H1 (cell line): ENCODE results near the gene RPSA. TPM values are rescaled to one million over a fixed set of nuclear protein-coding genes. Genes with fewer than 3 reads are reported as not detected.

Experiments used
- CTCF ChIA-PET: fragments of 300-600 bp; sonication (Branson Sonifier 250); formaldehyde crosslinking; loops from one replicate; lab custom pipeline; 2021; ENCODE audit not compliant: partially characterized antibody; lab: Charles Lee
- POLR2A ChIA-PET: fragments of 300-600 bp; sonication (Branson Sonifier 250); formaldehyde crosslinking; loops from one replicate; lab custom pipeline; 2021; ENCODE audit warnings: inconsistent platforms; ENCODE audit not compliant: partially characterized antibody; lab: Charles Lee
- DNase-seq, 2 experiments: peaks; one replicate each; pipeline versions ENCODE4 v3.0.0 to v3.0.0-alpha.2; 2010 to 2022; ENCODE audit warnings: low spot score in 2 of 2, low read depth in 1 of 2, mixed read lengths in 1 of 2
- FAIRE-seq: peaks from 2 replicates; lab custom pipeline; 2011; peaks lifted over from hg19 to GRCh38; lab: Jason Lieb, UNC
- H2AFZ ChIP-seq: 2 replicates; pipeline ENCODE4 v1.8.1; 2012; ENCODE audit warnings: low read length, inconsistent platforms
- H2AK5ac ChIP-seq: 2 replicates; pipeline ENCODE4 v1.6.1; 2013; ENCODE audit warnings: low read depth, low read length
- H2BK120ac ChIP-seq: replicated peaks from 2 replicates; pipeline ENCODE3; 2013; ENCODE audit warnings: low read depth, low read length, inconsistent platforms
- H2BK12ac ChIP-seq: 2 replicates; pipeline ENCODE4 v1.6.1; 2013; ENCODE audit warnings: low read depth, low read length
- H2BK15ac ChIP-seq: 2 replicates; pipeline ENCODE4 v1.6.1; 2013; ENCODE audit warnings: low read length
- H2BK20ac ChIP-seq: 2 replicates; pipeline ENCODE4 v1.6.1; 2013; ENCODE audit warnings: low read length
- H2BK5ac ChIP-seq: 2 replicates; pipeline ENCODE4 v1.6.1; 2013; ENCODE audit warnings: low read depth, low read length
- H3K14ac ChIP-seq: 2 replicates; pipeline ENCODE4 v1.6.1; 2013; ENCODE audit warnings: inconsistent platforms; ENCODE audit not compliant: insufficient read length
- H3K18ac ChIP-seq: 2 replicates; pipeline ENCODE4 v1.6.1; 2013; ENCODE audit warnings: low read length; ENCODE audit errors: extremely low read depth
- H3K23ac ChIP-seq: 2 replicates; pipeline ENCODE4 v1.6.1; 2013; ENCODE audit warnings: inconsistent platforms; ENCODE audit not compliant: insufficient read length
- H3K23me2 ChIP-seq: 2 replicates; pipeline ENCODE4 v1.6.1; 2013; ENCODE audit warnings: low read depth, low read length
- H3K27ac ChIP-seq: 2 replicates; pipeline ENCODE4 v1.6.1; 2011; ENCODE audit warnings: low read depth, low read length, inconsistent platforms
- H3K27me3 ChIP-seq, 4 experiments: replicated peaks in 1 of 4; 1 replicate in 1 of 4; 2 replicates in 3 of 4; pipeline versions ENCODE4 v1.6.1 to v1.8.1; 2011 to 2013; ENCODE audit warnings: low read length in 3 of 4, mild to moderate bottlenecking in 3 of 4, inconsistent platforms in 2 of 4, mixed read lengths in 2 of 4, moderate library complexity in 1 of 4; ENCODE audit not compliant: control insufficient read depth in 3 of 4, insufficient read depth in 3 of 4; ENCODE audit errors: extremely low read depth in 1 of 4
- H3K36me3 ChIP-seq, 4 experiments: 2 replicates each; pipeline versions ENCODE4 v1.6.1 to v1.8.1; 2011 to 2013; ENCODE audit warnings: mild to moderate bottlenecking in 4 of 4, low read length in 3 of 4, moderate library complexity in 2 of 4, control low read depth in 1 of 4, inconsistent platforms in 1 of 4; ENCODE audit not compliant: insufficient read depth in 4 of 4, control insufficient read depth in 2 of 4
- H3K4ac ChIP-seq: replicated peaks from 2 replicates; pipeline ENCODE3; 2013; ENCODE audit warnings: low read length, low read depth, mixed read lengths, inconsistent platforms; ENCODE audit not compliant: insufficient read length
- H3K4me1 ChIP-seq, 4 experiments: replicated peaks in 1 of 4; 1 replicate in 1 of 4; 2 replicates in 3 of 4; pipeline versions ENCODE4 v1.6.1 to v1.8.1; 2011 to 2013; ENCODE audit warnings: low read length in 3 of 4, inconsistent platforms in 2 of 4, mixed read lengths in 1 of 4; ENCODE audit not compliant: insufficient read depth in 4 of 4, control insufficient read depth in 3 of 4
- H3K4me2 ChIP-seq, 2 experiments: 2 replicates each; pipeline versions ENCODE4 v1.6.1 to v1.8.1; 2011 to 2013; ENCODE audit warnings: low read depth in 2 of 2, low read length in 2 of 2, control low read depth in 1 of 2, inconsistent platforms in 1 of 2, mild to moderate bottlenecking in 1 of 2; ENCODE audit not compliant: insufficient read depth in 1 of 2
- H3K4me3 ChIP-seq, 4 experiments: fragments of 200-600, 300-600 bp in 1 of 4; sonication (generic), shearing (Covaris generic), sonication (Bioruptor Twin) in 1 of 4; 2 replicates each; pipeline versions ENCODE4 v1.5.1 to v1.8.1; 2011 to 2016; ENCODE audit warnings: low read length in 4 of 4, low read depth in 3 of 4, control low read depth in 2 of 4, inconsistent platforms in 2 of 4, mild to moderate bottlenecking in 2 of 4, mixed read lengths in 1 of 4, moderate library complexity in 1 of 4; ENCODE audit not compliant: insufficient read depth in 2 of 4; ENCODE audit errors: extremely low read depth in 1 of 4
- H3K56ac ChIP-seq: replicated peaks from 2 replicates; pipeline ENCODE3; 2013; ENCODE audit warnings: low read depth, mild to moderate bottlenecking, mixed read lengths, low read length, inconsistent platforms; ENCODE audit not compliant: insufficient read length
- H3K79me1 ChIP-seq: 2 replicates; pipeline ENCODE4 v1.6.1; 2013; ENCODE audit warnings: low read depth, low read length, control low read depth
- H3K79me2 ChIP-seq, 2 experiments: 2 replicates each; pipeline versions ENCODE4 v1.6.1 to v1.8.1; 2012 to 2013; ENCODE audit warnings: low read length in 2 of 2, mild to moderate bottlenecking in 2 of 2, inconsistent platforms in 1 of 2; ENCODE audit not compliant: insufficient read depth in 2 of 2, control insufficient read depth in 1 of 2
- H3K9ac ChIP-seq, 4 experiments: replicated peaks in 1 of 4; 1 replicate in 1 of 4; 2 replicates in 3 of 4; pipeline versions ENCODE4 v1.6.1 to v1.8.1; 2011 to 2013; ENCODE audit warnings: low read depth in 3 of 4, low read length in 3 of 4, control low read depth in 2 of 4, mild to moderate bottlenecking in 2 of 4, moderate library complexity in 2 of 4, inconsistent platforms in 1 of 4; ENCODE audit errors: extremely low read depth in 1 of 4
- H3K9me3 ChIP-seq, 2 experiments: 2 replicates each; pipeline versions ENCODE4 v1.6.1 to v1.8.1; 2012 to 2013; ENCODE audit warnings: mild to moderate bottlenecking in 2 of 2, moderate library complexity in 2 of 2, control low read depth in 1 of 2, inconsistent platforms in 1 of 2, low read depth in 1 of 2, low read length in 1 of 2, mixed read lengths in 1 of 2; ENCODE audit not compliant: insufficient read depth in 2 of 2
- H4K20me1 ChIP-seq, 2 experiments: replicated peaks in 1 of 2; 2 replicates each; pipeline versions ENCODE3 to v1.8.1; 2011 to 2013; ENCODE audit warnings: inconsistent platforms in 2 of 2, low read length in 2 of 2, mild to moderate bottlenecking in 1 of 2; ENCODE audit not compliant: insufficient read depth in 2 of 2, control insufficient read depth in 1 of 2
- H4K5ac ChIP-seq: 2 replicates; pipeline ENCODE4 v1.6.1; 2013; ENCODE audit warnings: low read length, low read depth, mixed read lengths, inconsistent platforms; ENCODE audit not compliant: insufficient read length
- H4K8ac ChIP-seq: 2 replicates; pipeline ENCODE4 v1.8.0; 2013; ENCODE audit warnings: mild to moderate bottlenecking, moderate library complexity, low read length, inconsistent platforms; ENCODE audit not compliant: insufficient read depth; ENCODE audit errors: extremely low read depth
- H4K91ac ChIP-seq: replicated peaks from 2 replicates; pipeline ENCODE3; 2013; ENCODE audit warnings: low read length, mixed read lengths, inconsistent platforms; ENCODE audit not compliant: insufficient read length
- ASH2L ChIP-seq: fragments of 200-600, 300-600 bp; sonication (generic); IDR thresholded peaks from one replicate; pipeline ENCODE4 v1.7.1; 2017; ENCODE audit warnings: low read length
- CBX5 ChIP-seq: fragments of 300-800, 300-1000 bp; sonication (generic); IDR thresholded peaks from 2 replicates; pipeline ENCODE4 v1.7.1; 2016; ENCODE audit warnings: antibody characterized with exemption, low read length, low read depth
- CEBPB ChIP-seq: IDR thresholded peaks from 2 replicates; pipeline ENCODE4 v1.6.1; 2012; ENCODE audit warnings: low read depth, low read length
- CHD1 ChIP-seq: IDR thresholded peaks from 2 replicates; pipeline ENCODE4 v1.6.1; 2012; ENCODE audit warnings: low read depth, low read length, improper control_type of control experiment
- CREB1 ChIP-seq: IDR thresholded peaks from 2 replicates; pipeline ENCODE4 v1.6.1; 2012; ENCODE audit warnings: inconsistent platforms
- GTF2F1 ChIP-seq: IDR thresholded peaks from 2 replicates; pipeline ENCODE4 v1.6.1; 2012; ENCODE audit warnings: low read depth, low read length, improper control_type of control experiment, borderline replicate concordance
- JUND ChIP-seq: IDR thresholded peaks from 2 replicates; pipeline ENCODE4 v1.6.1; 2011; ENCODE audit warnings: mild to moderate bottlenecking, improper control_type of control experiment, low read length
- POLR2A ChIP-seq, 2 experiments: IDR thresholded peaks; 1 replicate in 1 of 2; 2 replicates in 1 of 2; pipeline ENCODE4 v1.6.1; 2011; ENCODE audit warnings: low read depth in 2 of 2, low read length in 2 of 2, mild to moderate bottlenecking in 2 of 2; ENCODE audit errors: control extremely low read depth in 1 of 2
- SP1 ChIP-seq: IDR thresholded peaks from 2 replicates; pipeline ENCODE4 v1.6.1; 2011; ENCODE audit warnings: low read depth, low read length
- SUZ12 ChIP-seq: fragments of 200-600 bp; sonication (generic); IDR thresholded peaks from 2 replicates; pipeline ENCODE4 v1.6.1; 2012; ENCODE audit warnings: mild to moderate bottlenecking, inconsistent platforms, low read length, moderate library complexity, mixed read lengths
- WGBS, 2 experiments: shearing (Covaris generic) in 1 of 2; methylation state at CpG; one replicate each; pipeline versions ENCODE4 v1.1.6 to v1.1.7; 2013 to 2015; ENCODE audit warnings: low lambda C conversion rate in 2 of 2, mixed read lengths in 2 of 2, inconsistent platforms in 1 of 2, low coverage in 1 of 2, missing lambda C conversion rate in 1 of 2; ENCODE audit not compliant: insufficient replicate concordance in 2 of 2, insufficient coverage in 1 of 2, insufficient read length in 1 of 2; ENCODE audit errors: extremely low coverage in 1 of 2, missing lambda C conversion rate in 1 of 2; 5-methylcytosine and 5-hydroxymethylcytosine counted together
- polyA plus RNA-seq, 7 experiments: library from polyadenylated mRNA; depleted of rRNA in 3 of 7; stranded (reverse) in 5 of 7; unstranded in 2 of 7; fragments of >200 nt in 5 of 7; fragments of 200-250 nt in 2 of 7; gene quantifications; 1 replicate in 5 of 7; 2 replicates in 1 of 7; 4 replicates in 1 of 7; pipeline versions ENCODE4 v1.2.1 to v1.2.3, GENCODE V29; 2011 to 2013; ENCODE audit warnings: missing spikeins in 2 of 7, mixed read lengths in 2 of 7
- total RNA-seq: library from RNA; stranded (reverse); fragmentation: NEBNext Ultra II Directional; extraction: Animal tissue kit (Norgen Biotek cat#: 25700); gene quantifications from 2 replicates; pipeline ENCODE4 v1.2.1, GENCODE V29; 2021
- TF ChIP-seq, protein P1 (sequence below): IDR thresholded peaks from 2 replicates; pipeline ENCODE4 v1.6.1; 2011; ENCODE audit warnings: low read length, improper control_type of control experiment
- TF ChIP-seq, protein P2 (sequence below), 3 experiments: IDR thresholded peaks; 1 replicate in 2 of 3; 2 replicates in 1 of 3; pipeline versions ENCODE4 v1.5.1 to v1.6.1; 2011; ENCODE audit warnings: low read length in 3 of 3, mild to moderate bottlenecking in 3 of 3, inconsistent platforms in 2 of 3, low read depth in 1 of 3, moderate library complexity in 1 of 3; ENCODE audit not compliant: insufficient read depth in 1 of 3; ENCODE audit errors: control extremely low read depth in 1 of 3

The RPSA gene
- total and polyA plus RNA-seq, 2 of the 8 experiments (the other 6 are each of a cell fraction or from before 2014, with no cell fraction given) = 2,661 to 7,468 TPM

DNA sequence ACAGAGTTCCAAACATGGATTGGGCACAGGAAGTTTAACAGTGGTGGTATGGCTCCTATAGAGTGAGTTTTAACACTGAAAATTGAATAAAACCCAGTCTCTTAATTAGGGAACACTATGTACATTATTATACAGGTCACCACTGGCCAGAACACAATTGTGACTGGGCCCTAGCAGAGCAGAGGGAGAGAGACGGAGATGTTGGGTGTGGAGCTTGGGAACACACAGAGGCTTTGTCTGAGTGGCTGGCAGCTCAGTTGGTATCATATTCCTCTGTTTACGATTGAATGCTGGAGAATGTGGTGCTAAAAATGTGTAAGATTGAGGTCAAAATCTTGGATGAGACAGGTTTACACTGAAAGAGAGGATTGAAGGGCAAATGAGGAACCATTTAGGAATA, 54.2 kb downstream of the RPSA start:
- H3K27me3 ChIP-seq = no peaks in the 10 kb centered on the region
- H4K20me1 ChIP-seq = no peaks in the 10 kb centered on the region
- H3K36me3 ChIP-seq = no peaks in the 10 kb centered on the region
- no peak overlapping the region for H4K91ac ChIP-seq
- no peak overlapping the region for H3K27ac ChIP-seq
- no peak overlapping the region for H3K56ac ChIP-seq
- no peaks in the 10 kb centered on the region for H3K9me3 ChIP-seq
- ChIA-PET CTCF (interaction anchor here (0.7 to 2.2 kb wide), 5 partner anchors 13 to 441 kb away, joined by 3 to 10 read pairs (median 4); no protein-coding TSS in a partner anchor), POLR2A (interaction anchor here (0.9 to 1.1 kb wide), 2 partner anchors 46 to 49 kb away, joined by 3 read pairs; no protein-coding TSS in a partner anchor)
- H3K4me2 ChIP-seq = no peak overlapping the region
- no peak overlapping the region for H2BK120ac ChIP-seq
- H2AFZ ChIP-seq = 0 out of 2 replicates have a peak overlapping the region, but pooled peaks have one; percentile 6
- no peaks in the 10 kb centered on the region; a peak in 1 of 7 replicates for H3K4me1 ChIP-seq
- DNase-seq = no peak
- H3K79me2 ChIP-seq = no peaks in the 10 kb centered on the region
- no peak overlapping the region for H4K8ac ChIP-seq
- H2AK5ac ChIP-seq = no peak overlapping the region
- H3K4ac ChIP-seq = no peak overlapping the region
- H2BK5ac ChIP-seq = no peak overlapping the region
- H3K9ac ChIP-seq = no peak overlapping the region
- H2BK15ac ChIP-seq = no peak overlapping the region
- 77% methylated on average over 2 of the region's 2 CpGs; no CpG with 5 or more reads in 1 of the 2 experiments for WGBS, 2 experiments
- no peaks in the 10 kb centered on the region for H3K79me1 ChIP-seq
- no peak overlapping the region for H2BK20ac ChIP-seq
- H3K23me2 ChIP-seq = no peaks in the 10 kb centered on the region
- H3K23ac ChIP-seq = no peak overlapping the region
- FAIRE-seq = no peak
- no peak overlapping the region for H3K18ac ChIP-seq
- no peak overlapping the region for H2BK12ac ChIP-seq
- no peak overlapping the region for H3K14ac ChIP-seq
- no peak overlapping the region for H4K5ac ChIP-seq
- H3K4me3 ChIP-seq = no peak overlapping the region
- TF ChIP-seq SP1 (no peak), SUZ12 (no peak), CHD1 (no peak), CREB1 (no peak), JUND (no peak), ASH2L (no peak), CEBPB (no peak), POLR2A (IDR thresholded peaks at IDR 0.05; ENCODE audit: control extremely low read depth in 1 of 2, low read depth in 2 of 2, low read length in 2 of 2) (no peak), GTF2F1 (no peak), CBX5 (no peak)
- TF ChIP-seq, protein P1, sequence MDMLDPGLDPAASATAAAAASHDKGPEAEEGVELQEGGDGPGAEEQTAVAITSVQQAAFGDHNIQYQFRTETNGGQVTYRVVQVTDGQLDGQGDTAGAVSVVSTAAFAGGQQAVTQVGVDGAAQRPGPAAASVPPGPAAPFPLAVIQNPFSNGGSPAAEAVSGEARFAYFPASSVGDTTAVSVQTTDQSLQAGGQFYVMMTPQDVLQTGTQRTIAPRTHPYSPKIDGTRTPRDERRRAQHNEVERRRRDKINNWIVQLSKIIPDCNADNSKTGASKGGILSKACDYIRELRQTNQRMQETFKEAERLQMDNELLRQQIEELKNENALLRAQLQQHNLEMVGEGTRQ = no peak
- TF ChIP-seq, protein P2, sequence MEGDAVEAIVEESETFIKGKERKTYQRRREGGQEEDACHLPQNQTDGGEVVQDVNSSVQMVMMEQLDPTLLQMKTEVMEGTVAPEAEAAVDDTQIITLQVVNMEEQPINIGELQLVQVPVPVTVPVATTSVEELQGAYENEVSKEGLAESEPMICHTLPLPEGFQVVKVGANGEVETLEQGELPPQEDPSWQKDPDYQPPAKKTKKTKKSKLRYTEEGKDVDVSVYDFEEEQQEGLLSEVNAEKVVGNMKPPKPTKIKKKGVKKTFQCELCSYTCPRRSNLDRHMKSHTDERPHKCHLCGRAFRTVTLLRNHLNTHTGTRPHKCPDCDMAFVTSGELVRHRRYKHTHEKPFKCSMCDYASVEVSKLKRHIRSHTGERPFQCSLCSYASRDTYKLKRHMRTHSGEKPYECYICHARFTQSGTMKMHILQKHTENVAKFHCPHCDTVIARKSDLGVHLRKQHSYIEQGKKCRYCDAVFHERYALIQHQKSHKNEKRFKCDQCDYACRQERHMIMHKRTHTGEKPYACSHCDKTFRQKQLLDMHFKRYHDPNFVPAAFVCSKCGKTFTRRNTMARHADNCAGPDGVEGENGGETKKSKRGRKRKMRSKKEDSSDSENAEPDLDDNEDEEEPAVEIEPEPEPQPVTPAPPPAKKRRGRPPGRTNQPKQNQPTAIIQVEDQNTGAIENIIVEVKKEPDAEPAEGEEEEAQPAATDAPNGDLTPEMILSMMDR (IDR thresholded peaks at IDR 0.05; ENCODE audit: control extremely low read depth in 1 of 3, insufficient read depth in 1 of 3, low read depth in 1 of 3, low read length in 3 of 3) = no peak
